ENCODE data around the gene ASTN2. TPM values are rescaled to one million over a fixed set of nuclear protein-coding genes. Genes with fewer than 3 reads are reported as not detected.

The ASTN2 gene
- total and polyA plus RNA-seq, 2 experiments from 2014 or later: 7.0 to 24.6 TPM

GRCh38 chr9:116654059-116654355 is 760.9 kb downstream of the ASTN2 start (continued):
- no peak for TF ChIP-seq REST (IDR thresholded peaks at IDR 0.05; ENCODE audit: unreplicated experiment)
- no peak for TF ChIP-seq ZNF331 (CRISPR knock-in tag; IDR thresholded peaks at IDR 0.05; ENCODE audit: low read depth)
- TF ChIP-seq ZNF114 (CRISPR knock-in tag; IDR thresholded peaks at IDR 0.05): no peak

- no peaks in the 10 kb centered on the region for H3K36me3 Mint-ChIP-seq (ENCODE audit: low read depth)
- no peak overlapping the region for H3K27ac Mint-ChIP-seq
- H4K20me1 ChIP-seq (replicated peaks; ENCODE audit: insufficient read depth): no peaks in the 10 kb centered on the region; the same call in none of the 2 replicates
- DNase-seq (ENCODE audit: low spot score) (no peak), ATAC-seq (no peak)
- no peak overlapping the region for H3K4me3 ChIP-seq
- no peaks in the 10 kb centered on the region for H3K27me3 ChIP-seq (ENCODE audit: insufficient read depth)
- no peak overlapping the region for H2AFZ ChIP-seq
- no peaks in the 10 kb centered on the region for H3K36me3 ChIP-seq (ENCODE audit: insufficient read depth)
- H3K27me3 Mint-ChIP-seq (ENCODE audit: insufficient read depth, low read depth, poor library complexity): no peaks in the 10 kb centered on the region
- H3K4me3 Mint-ChIP-seq: no peak overlapping the region
- H3K9me3 Mint-ChIP-seq: no peaks in the 10 kb centered on the region
- no peaks in the 10 kb centered on the region for H3K4me1 ChIP-seq (ENCODE audit: insufficient read depth)
- H3K4me1 Mint-ChIP-seq: peaks cover 5% of the 10 kb centered on the region; the same call in 2 of the 3 replicates
- H3K79me2 ChIP-seq (replicated peaks; ENCODE audit: insufficient read depth): no peaks in the 10 kb centered on the region
- H3K4me2 ChIP-seq: no peak overlapping the region
- no peak overlapping the region for H3K27ac ChIP-seq (ENCODE audit: low read depth)
- no peaks in the 10 kb centered on the region for H3K9me2 ChIP-seq (ENCODE audit: insufficient read depth)
- no peaks in the 10 kb centered on the region for H3F3A ChIP-seq (replicated peaks; ENCODE audit: low read depth)
- TF ChIP-seq POLR2AphosphoS5 (IDR thresholded peaks at IDR 0.05; ENCODE audit: low read depth) (no peak), EZH2 (IDR thresholded peaks at IDR 0.05; ENCODE audit: low read depth, unreplicated experiment) (no peak), JUNB (IDR thresholded peaks at IDR 0.05; ENCODE audit: unreplicated experiment) (no peak), EZH2phosphoT487 (IDR thresholded peaks at IDR 0.05; ENCODE audit: unreplicated experiment) (no peak), NANOG (IDR thresholded peaks at IDR 0.05; ENCODE audit: borderline replicate concordance) (no peak), ZNF114 (CRISPR knock-in tag; IDR thresholded peaks at IDR 0.05) (no peak), ZNF331 (CRISPR knock-in tag; IDR thresholded peaks at IDR 0.05; ENCODE audit: low read depth) (no peak), REST (IDR thresholded peaks at IDR 0.05; ENCODE audit: unreplicated experiment) (no peak), ETS1 (IDR thresholded peaks at IDR 0.05) (no peak), CREB1 (CRISPR knock-in tag; IDR thresholded peaks at IDR 0.05; ENCODE audit: low read depth) (no peak), STAT1 (IDR thresholded peaks at IDR 0.05; ENCODE audit: unreplicated experiment) (no peak)
- TF ChIP-seq, protein P1, sequence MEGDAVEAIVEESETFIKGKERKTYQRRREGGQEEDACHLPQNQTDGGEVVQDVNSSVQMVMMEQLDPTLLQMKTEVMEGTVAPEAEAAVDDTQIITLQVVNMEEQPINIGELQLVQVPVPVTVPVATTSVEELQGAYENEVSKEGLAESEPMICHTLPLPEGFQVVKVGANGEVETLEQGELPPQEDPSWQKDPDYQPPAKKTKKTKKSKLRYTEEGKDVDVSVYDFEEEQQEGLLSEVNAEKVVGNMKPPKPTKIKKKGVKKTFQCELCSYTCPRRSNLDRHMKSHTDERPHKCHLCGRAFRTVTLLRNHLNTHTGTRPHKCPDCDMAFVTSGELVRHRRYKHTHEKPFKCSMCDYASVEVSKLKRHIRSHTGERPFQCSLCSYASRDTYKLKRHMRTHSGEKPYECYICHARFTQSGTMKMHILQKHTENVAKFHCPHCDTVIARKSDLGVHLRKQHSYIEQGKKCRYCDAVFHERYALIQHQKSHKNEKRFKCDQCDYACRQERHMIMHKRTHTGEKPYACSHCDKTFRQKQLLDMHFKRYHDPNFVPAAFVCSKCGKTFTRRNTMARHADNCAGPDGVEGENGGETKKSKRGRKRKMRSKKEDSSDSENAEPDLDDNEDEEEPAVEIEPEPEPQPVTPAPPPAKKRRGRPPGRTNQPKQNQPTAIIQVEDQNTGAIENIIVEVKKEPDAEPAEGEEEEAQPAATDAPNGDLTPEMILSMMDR (conservative IDR thresholded peaks at IDR 0.05; ENCODE audit: low read depth in 2 of 2): no peak
These were observed 761.4 kb downstream of the ASTN2 start for GRCh38 chr9:116653348-116654058.

Data from GM23338 (cell line).